WI38 (cell line): ENCODE results near the gene ZFC3H1.

Source experiments
- H3K4me3 ChIP-seq: 2 replicates; pipeline ENCODE4 v1.5.1; 2011; ENCODE audit warnings: low read depth, mild to moderate bottlenecking, control low read depth, low read length
- TF ChIP-seq, protein P1 (sequence below): IDR thresholded peaks from 2 replicates; pipeline ENCODE4 v1.5.1; 2012; ENCODE audit warnings: low read depth, mild to moderate bottlenecking, control low read depth, low read length

The ZFC3H1 gene

DNA sequence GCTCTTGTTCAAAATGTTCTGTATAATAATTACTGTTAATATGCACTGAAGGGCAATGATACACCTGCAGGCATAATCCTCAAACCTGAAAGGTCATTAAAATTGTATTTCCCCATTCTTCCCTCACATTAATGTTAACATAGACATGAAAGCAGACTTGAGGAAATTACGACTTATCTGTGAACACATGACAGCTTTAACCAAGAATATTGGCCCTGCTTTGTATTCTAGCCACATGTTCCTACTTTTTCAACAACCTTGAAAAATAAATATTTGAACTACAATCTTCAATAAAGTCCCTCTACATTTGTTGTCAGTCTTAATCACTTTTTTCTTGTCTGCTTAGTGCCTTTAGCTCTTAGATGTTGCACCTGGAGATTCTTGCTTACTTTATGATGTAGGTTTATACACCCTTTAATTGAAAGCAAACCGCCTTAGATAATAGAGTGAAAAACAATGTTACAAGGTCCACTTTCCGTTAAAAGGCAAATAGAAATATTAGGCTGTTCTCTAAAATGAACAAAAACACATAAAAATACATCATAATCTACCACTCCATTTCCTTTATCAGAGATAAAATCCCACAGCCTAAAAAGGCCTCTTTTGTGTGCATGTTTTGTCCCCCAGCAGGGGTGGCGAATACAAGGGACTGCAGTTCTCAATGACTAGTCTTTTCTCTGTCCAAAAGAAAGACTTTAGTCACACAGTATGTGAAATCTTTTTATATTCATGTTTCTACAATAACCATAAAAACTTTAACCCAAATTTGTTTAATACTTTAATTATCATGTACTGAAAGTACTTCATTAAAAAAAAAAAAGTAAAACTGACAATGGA lies 55.9 kb downstream of the ZFC3H1 start:
- TF ChIP-seq, protein P1, sequence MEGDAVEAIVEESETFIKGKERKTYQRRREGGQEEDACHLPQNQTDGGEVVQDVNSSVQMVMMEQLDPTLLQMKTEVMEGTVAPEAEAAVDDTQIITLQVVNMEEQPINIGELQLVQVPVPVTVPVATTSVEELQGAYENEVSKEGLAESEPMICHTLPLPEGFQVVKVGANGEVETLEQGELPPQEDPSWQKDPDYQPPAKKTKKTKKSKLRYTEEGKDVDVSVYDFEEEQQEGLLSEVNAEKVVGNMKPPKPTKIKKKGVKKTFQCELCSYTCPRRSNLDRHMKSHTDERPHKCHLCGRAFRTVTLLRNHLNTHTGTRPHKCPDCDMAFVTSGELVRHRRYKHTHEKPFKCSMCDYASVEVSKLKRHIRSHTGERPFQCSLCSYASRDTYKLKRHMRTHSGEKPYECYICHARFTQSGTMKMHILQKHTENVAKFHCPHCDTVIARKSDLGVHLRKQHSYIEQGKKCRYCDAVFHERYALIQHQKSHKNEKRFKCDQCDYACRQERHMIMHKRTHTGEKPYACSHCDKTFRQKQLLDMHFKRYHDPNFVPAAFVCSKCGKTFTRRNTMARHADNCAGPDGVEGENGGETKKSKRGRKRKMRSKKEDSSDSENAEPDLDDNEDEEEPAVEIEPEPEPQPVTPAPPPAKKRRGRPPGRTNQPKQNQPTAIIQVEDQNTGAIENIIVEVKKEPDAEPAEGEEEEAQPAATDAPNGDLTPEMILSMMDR = no peak
- H3K4me3 ChIP-seq = no peak overlapping the region

DNA sequence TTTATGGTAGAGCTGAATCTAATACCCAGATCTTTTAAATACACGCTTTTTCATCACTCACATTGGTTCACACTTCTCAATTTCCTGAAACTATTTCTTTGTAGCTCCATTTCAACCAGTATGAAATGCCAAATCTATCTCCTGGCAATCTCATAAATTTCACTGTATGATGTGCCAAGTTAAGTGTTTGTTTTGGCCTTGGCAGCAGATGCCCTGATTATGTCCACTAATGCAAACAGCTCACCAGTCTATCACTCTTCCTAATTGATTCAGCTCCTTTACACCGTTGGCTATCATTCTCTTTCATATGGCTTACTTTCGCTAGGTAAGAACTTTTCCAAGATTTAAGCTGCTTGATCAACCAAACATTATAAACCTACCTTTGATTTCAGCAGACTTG lies 58.6 kb downstream of the ZFC3H1 start:
- H3K4me3 ChIP-seq = no peak overlapping the region
- TF ChIP-seq, protein P1 = no peak

DNA sequence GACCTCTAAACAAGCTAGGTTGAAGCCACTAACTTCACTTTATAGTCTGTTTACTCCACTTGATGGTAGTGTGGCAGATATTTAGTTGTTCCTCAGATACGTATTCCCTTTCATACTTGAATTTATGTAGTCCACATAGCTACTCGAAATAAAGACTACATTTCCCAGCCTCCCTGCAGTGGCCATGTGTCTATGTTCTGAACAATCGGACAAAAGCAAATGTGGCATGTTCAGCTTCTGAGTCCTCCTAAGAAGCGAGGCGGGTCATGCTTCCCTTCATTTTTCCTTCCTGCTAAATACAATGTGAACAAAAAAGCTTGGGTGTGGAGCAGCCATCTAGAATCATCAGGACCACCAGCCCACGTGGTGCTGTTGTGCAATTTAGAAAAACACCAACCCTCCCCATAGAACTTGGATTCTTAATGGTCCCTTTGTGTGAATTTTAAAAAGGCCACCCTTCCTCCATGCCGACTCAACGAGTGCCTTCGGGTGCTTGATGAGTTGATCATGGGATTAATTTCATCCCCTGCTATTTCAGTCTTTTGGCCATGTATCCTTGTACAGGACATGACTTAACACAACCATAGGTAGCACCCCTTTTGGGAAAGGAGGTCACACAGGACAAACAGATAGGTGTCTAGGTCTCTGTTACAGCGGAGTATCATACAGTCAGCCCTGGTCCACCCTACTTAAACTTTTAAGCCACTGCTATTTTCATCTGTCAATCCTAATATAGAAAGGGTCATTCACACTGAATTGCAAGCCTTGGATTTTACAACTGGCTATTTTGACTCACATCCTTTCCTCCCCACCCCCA lies 60.7 kb downstream of the ZFC3H1 start:
- TF ChIP-seq, protein P1 = no peak

DNA sequence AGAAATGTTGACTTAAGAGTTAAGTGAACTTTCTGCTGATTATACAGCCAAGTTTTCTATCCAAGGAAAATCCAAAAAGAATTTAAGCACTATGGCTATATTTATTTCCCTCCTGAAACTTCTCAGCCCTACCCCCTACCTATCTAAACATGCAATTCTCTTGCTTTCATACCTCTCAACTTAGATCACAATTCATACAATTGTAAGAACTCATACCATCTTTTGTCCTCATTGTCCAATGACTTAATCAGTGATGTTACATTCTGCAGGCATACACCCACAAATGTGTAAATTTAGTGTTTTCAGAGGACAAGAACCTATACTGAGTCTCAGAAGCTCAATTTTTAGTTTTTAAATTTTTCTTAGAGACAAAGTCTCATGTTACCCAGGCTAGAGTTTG lies 62.1 kb downstream of the ZFC3H1 start:
- TF ChIP-seq, protein P1 = no peak
- no peak overlapping the region for H3K4me3 ChIP-seq

More for the DNA sequence above, 60.7 kb downstream of the ZFC3H1 start:
- H3K4me3 ChIP-seq = no peak overlapping the region

DNA sequence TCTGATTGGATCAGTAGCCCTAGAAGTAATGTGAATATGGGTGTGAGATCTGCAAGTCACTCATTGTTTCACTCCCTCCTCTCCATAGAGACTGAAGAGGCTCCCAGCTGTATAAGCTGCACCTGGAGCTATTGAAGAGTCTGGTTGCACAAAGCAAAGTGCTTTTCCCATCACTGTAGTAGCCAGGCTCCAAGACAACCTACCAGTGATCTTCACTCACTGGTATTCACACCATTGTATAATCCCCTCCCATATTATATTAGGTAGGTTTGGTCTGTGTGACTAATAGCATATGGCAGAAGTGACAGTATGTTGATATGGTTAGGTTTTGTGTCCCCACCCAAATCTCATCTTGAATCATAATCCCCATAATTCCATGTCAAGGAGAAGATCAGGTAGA lies 64.4 kb downstream of the ZFC3H1 start:
- TF ChIP-seq, protein P1 = no peak
- H3K4me3 ChIP-seq = no peak overlapping the region

DNA sequence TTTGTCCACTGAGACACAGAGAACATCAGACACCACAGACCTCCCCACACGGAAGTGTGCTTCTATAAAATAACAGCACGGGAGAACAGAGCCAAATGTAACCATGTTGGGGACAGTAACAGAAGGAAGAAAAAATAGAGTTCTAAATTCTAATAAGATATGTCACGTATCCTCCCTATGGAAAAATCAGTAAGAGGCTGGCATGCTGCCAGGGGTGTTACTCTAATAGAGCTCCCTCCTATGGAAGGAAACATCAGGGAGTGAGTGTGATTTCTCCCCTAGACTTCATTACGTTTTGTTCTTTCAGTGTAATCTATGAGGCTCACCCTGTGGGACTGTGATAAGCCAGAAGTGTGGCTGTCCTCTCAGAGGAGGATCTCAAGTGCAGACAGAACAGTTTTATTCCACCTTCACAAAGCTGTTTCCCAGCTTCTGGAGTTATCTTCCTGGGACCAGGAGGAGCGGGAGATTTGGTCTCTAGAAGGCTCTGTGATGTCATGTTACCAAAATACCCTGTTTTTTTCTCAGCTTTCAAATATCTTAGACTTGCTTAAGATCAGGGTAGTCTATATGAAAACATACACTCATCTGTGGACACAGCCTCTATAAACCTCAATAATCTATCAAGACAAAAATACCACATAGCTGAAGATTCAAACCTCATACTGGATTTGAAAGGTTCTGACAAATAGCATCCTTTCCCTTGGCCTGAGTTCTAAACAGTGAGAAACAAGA lies 69.3 kb downstream of the ZFC3H1 start:
- TF ChIP-seq, protein P1 = no peak
- no peak overlapping the region for H3K4me3 ChIP-seq
